Fibroblast of mammary gland (primary cell): Measurements from ENCODE around the gene GLB1L3.
"Not testable (repeated sequence)": the region's sequence is repeated elsewhere in the genome, so short reads cannot be mapped to it uniquely, and the experiment has no call there.

Experiments
- DNase-seq: peaks from one replicate; pipeline ENCODE4 v3.0.0-alpha.2; 2010; ENCODE audit warnings: low read depth
- H3K4me3 ChIP-seq: 2 replicates; pipeline ENCODE4 v1.5.1; 2011; ENCODE audit warnings: low read depth, mild to moderate bottlenecking, low read length, moderate library complexity; ENCODE audit not compliant: control insufficient read depth
- CTCF ChIP-seq: conservative IDR thresholded peaks from 2 replicates; pipeline ENCODE4 v1.5.1; 2011; ENCODE audit warnings: low read depth, low read length, inconsistent platforms; ENCODE audit not compliant: control insufficient read depth, insufficient read depth

Gene GLB1L3

GRCh38 chr11:134312807-134313206 lies 36.6 kb downstream of the GLB1L3 start:
- no peak overlapping the region for H3K4me3 ChIP-seq

GRCh38 chr11:134313379-134313778 lies 37.2 kb downstream of the GLB1L3 start:
- DNase-seq: no peak
- H3K4me3 ChIP-seq: no peak overlapping the region
- no peak for TF ChIP-seq CTCF

More at GRCh38 chr11:134312807-134313206, 36.6 kb downstream of the GLB1L3 start:
- no peak for DNase-seq
- TF ChIP-seq CTCF: no peak

GRCh38 chr11:134313821-134314607 lies 37.8 kb downstream of the GLB1L3 start:
- no peak for DNase-seq
- no peak for TF ChIP-seq CTCF
- no peak overlapping the region for H3K4me3 ChIP-seq

- no peak overlapping the region for H3K4me3 ChIP-seq
- no peak for TF ChIP-seq CTCF
- DNase-seq: no peak
These were observed 40.9 kb downstream of the GLB1L3 start for GRCh38 chr11:134317103-134317502.

GRCh38 chr11:134321373-134321772 lies 45.2 kb downstream of the GLB1L3 start:
- not testable (repeated sequence) for H3K4me3 ChIP-seq, DNase-seq

GRCh38 chr11:134322553-134322952 lies 46.4 kb downstream of the GLB1L3 start:
- no peak for TF ChIP-seq CTCF
- DNase-seq: no peak
- H3K4me3 ChIP-seq: no peak overlapping the region

GRCh38 chr11:134328433-134328832 lies 52.3 kb downstream of the GLB1L3 start:
- TF ChIP-seq CTCF: no peak
- H3K4me3 ChIP-seq: no peak overlapping the region
- DNase-seq: no peak
